Tongue (tissue), 2 donors: Measurements from ENCODE around the gene BAIAP2. TPM values are rescaled to one million over a fixed set of nuclear protein-coding genes. Genes with fewer than 3 reads are reported as not detected.

ENCODE experiments used
- DNase-seq: peaks from one replicate; pipeline ENCODE4 v3.0.0-alpha.2; 2015
- total RNA-seq: library from RNA; depleted of rRNA; stranded (reverse); fragments of >200 nt; gene quantifications from one replicate; pipeline ENCODE4 v1.2.3, GENCODE V29; 2014

BAIAP2 gene
- total RNA-seq, 1 donor from 2014 or later, result 73.9 TPM

DNA sequence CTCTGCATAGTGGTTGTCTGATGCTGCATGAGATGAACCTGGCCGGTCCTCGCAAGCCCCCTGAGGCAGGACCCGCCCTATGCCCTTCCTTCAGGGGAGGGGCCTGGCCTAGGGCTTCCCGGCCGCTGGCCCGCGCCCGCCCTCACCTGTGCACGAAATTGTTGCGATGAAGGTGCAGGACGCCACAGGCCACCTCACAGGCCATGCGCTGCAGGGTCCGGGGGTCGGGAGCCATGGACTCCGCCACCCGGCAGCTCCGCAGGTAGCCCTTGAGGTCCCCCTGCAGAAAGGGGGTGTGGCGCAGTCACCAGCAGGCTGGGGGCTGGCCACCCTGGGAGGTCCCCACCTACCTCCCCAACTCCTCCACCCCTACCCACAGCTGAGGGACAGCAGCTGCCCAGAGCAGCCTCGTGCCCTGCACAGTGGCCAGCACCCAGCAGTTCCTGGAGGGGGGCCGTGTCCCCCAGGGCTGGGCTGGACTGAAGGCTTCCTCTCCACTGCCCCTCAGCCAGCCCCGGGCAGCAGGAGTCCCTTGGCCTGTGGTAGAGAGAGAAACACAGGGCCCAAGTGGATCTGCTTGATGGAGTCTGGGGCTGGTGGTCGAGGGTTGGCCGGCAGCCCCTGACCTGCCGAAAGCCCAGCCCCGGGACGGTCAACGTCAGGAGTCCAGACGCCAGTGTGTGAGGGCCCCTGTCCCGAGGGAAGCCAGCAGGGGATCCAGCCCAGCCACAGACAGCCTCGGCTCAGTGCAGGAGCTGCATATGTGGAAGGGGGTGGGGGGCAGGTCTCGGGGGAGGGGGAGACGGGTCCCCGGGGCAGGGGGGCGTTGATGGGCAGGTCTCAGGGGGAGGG, 91.6 kb downstream of the BAIAP2 start:
- no peak for DNase-seq

DNA sequence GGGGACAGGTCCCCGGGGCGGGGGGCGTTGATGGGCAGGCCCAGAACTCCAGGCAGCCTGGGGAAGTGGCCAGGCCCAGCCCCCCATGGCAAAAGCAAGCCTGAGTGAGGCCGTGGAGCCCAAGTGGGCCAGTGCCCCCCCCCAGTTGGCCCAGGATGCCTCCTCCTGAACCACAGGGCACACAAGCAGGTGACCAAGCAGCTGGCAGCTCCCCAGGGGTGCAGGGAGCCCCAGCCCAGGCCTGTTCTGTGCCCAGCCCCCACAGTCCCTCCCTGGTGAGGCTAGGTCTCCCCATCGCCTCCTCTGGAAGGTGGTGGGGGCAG, 92.1 kb downstream of the BAIAP2 start:
- no peak for DNase-seq

DNA sequence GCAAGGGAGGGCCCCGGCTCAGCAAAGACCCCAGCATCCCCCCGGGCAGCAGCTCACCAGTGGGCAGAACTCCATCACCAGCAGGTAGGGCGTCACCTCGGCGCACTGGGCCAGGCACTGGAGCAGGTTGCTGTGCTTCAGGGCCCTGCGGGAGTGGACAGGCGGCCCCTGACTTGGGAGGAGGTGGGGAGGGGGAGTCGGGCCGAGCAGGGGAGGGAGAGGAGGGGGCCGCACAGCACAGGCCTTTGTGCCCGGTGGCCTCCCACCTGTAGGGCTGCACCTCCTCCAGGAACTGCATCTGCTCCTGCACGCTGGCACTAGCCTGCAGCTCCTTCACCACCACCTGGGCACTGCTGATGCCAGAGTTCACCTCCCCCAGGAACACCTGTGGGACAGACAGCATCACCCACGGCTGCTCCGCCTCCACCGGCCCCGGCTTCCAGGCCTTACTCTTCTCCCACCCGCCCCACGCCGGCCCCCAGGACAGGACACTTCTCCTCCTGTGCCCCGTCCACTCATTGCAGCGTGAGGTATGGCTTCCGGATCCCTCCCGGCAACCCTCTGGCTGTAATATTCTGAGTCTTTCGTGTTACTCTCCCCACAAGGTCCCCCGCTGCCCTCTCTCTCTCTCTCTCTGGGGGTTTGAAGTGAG, 92.7 kb downstream of the BAIAP2 start:
- DNase-seq, result no peak

DNA sequence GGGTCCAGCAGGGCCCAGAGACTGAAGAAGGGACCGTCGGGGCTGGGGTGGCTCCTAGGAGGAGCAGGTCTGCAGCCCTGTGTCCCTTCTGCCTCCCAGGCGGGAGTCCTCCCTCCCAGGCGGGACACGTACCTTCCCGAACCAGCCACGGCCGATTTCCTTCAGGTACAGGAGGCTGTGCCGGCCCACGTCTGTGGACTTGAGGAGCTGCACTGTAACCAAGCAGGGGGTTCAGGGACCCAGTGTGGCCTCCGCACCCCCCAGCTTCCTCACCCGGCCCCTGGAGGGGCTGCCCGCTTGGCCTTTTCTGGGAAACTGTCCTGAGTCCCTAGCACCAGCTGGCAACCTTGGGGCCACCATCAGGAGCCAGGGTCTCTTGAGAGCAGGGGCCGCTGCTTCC, 93.4 kb downstream of the BAIAP2 start:
- DNase-seq, result no peak

DNA sequence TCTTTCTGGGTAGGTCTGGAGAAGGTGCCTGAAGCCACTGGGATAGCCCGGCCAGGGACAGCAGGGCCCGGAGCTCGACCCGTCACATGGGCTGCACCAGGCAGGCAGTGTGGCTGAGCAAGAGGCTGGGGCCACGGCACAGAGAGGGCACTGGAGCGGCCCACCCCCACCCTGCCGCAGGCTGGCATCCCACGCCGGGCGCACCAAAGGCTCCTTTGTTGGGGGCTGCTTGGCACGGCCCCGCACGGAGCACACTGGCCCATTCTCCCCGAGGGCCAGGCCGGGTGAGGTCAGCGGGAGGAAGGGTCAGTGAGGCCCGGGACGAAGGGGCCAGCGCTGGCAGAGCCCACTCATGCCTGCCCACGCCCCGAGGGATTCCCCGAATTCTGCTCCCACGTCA, 93.8 kb downstream of the BAIAP2 start:
- DNase-seq, result no peak

DNA sequence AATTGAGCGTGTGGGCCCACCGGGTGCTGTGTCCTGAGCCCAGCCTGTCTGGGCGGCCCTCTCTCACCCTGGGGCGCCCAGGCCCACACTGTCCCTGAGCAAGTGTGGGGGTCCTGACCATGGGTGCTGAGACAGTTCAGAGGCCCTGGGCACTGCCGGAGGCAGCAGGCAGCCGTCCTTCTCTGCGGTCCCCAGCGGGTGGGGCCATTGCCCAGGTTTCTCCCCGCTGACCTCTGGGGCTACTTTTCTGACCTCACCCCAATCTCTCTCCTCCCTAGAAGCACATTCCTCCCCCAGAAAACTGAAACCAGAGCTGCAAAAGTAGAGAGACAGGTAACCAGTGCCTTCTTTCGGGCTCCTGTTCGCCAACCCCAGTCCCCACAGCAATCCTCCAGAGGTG, 94.3 kb downstream of the BAIAP2 start:
- no peak for DNase-seq

DNA sequence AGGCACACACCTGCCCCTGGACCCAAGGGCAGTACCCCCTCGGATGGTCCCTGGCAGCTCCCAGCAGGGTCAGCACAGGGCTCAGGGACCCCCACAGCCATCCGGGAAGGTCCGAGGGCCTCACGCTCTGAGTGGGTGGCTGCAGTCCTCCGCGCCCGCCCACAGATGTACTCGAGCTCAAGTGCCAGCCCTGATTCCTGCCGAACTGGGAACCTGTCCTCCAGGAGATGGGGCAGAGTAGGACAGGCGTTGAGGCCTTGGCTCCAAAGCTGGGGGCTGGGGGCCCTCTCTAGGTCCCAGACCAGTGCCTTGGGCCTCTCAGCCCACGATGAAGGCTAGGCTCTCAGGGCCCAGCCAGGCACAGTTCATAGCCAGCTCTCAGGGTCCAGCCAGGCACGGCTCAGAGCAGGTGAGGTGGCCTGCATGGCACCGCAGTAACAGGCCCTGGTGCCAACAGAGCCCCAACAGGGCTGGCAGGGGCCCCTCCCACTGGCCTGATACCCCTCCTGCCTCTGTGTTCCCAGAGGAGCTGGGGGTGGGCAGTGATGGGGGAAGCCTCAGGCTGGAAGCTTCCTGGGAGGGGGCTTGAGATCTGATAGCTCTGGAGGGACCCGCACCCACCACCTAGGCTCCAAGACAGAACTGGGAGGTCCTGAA, 94.9 kb downstream of the BAIAP2 start:
- no peak for DNase-seq

DNA sequence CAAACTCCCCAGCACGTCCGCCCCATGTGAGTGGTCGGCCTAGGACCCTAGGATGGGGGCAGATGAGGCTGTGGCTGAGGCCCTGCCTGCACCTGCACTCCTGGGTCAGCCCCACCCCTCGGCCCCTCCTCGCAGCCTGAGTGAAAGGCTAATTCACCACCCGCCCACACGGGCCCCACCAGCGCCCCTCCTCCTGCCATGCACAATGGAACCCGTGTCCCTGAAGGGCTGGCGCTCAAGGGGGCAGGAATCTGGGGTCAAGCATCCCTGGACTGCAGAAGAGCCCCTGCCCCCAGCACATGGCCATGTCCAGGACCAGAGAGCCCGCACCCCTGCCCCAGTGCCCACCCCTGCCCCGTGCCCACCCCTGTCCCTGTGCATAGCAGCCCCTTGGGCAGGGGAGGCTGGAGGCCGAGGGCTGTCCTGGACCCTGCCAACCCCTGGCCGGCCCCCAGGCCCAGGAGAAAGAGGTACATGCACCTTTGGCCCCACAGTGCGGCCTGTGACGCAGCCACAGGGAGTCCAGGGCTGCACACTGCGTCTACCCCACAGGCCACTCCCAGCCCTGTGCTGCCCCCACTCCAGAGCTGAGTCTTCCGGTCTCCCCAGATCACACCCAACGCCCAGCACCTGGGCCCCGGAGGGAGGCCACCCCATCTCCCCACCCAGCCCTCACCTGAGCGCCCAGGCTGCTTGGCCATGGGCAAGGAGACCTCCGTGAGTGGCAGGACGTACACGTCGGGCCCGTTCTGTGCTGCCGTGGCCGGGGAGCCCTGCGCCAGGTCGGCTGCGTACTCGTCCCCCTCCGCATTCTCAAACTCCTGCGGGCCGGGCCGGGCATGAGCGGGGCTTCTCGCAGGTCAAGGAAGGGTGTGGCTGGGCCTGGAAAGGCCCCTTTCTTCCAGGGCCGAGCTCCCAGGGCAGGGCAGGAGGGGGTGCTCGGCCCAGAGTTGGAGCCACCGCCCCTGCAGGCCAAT, 95.7 kb downstream of the BAIAP2 start:
- no peak for DNase-seq

DNA sequence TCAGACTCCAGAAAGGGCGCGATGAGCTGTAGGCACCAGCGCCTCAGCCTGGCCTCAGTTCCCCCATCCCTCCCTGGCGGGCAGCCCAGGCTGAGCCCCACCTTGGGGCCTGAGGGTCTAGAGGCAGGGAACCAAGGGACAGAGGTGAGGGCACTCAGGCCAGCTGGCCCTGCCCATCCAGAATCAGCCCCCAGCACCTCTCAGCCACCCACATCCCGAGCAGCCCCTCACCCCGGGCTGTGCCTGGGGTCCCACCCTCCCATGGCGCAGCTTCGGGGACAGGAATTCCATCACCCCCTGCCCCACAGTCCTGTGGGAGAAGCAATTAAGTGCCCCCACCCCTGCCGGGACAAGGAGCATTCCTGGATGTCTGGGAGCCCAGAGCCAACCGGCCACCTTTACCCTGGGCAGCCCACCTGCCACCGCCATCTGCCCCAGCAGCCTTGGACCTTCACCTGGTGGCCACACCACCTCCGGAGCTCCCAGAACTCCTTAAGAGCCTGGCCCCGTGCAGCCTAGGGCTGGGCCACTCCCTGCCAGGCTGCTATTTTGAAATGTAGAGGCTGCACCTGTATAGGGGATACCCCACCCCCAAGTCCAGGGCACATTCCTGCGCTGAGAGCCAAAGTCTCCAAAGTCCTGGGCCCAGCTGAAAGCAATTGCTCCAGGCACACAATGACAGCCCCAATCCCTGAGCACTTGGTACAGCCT, 96.7 kb downstream of the BAIAP2 start:
- DNase-seq, result no peak

DNA sequence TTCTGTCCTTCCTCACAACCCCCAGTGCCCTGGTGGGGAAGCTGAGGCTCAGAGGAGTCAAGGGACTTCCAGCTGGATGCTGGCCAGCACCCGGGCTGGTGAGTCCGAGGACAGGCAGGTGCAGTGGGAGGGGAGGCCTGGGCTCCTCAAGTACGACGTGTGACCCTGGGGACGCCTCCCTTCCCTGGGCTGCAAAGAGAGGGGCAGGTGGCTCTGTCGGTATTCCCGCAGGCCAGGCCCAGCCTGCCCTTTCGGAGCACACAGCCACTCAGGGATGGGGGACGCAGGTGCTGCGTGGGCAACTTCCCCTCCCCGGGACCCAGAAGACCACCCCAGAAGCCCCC, 97.2 kb downstream of the BAIAP2 start:
- no peak for DNase-seq

DNA sequence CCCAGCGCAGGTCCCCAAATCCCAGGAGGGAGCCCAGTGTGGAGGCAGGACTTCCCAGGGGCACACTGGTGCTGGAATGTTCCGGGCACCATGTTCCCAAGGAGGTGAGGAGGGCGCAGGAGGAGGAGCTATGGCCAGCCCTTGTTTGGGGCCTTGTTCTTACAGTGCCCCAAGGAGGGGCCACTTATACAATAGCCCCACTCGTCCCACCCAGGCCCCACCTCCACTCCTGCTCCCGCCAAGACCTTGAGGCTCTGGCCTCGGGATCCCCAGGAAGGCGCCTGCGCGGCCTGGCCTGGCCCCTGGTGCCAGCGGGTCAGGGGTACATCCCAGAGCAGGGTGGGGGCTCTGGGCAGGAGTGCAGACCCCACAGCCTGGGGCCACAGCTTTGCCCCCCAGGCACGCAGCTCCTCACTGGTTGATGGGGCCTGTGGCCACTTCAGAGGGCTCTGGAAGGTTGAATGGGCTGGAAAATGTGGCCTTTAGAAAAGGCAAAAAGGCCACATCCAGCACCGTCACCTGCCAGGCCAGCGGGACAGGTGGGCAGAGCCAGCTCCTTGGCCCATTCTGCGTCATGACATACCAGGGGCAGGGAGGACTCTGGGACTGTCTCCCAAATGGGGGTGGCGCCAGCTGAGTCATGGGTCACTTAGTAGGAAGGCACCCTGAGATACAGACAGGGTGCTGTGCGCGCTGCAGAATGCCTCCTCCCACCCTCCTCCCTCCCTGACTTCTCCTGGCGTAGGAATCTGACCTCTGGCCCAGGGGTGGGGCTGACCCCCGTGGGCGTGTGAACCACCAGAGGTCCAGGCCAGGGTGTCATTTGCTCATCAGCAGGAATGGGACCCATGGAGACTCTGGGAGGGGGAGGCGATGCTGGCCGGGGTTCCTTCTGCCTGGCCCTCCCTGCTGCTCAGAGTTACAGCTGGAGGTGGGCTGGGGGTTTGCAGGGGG, 98.1 kb downstream of the BAIAP2 start:
- no peak for DNase-seq

DNA sequence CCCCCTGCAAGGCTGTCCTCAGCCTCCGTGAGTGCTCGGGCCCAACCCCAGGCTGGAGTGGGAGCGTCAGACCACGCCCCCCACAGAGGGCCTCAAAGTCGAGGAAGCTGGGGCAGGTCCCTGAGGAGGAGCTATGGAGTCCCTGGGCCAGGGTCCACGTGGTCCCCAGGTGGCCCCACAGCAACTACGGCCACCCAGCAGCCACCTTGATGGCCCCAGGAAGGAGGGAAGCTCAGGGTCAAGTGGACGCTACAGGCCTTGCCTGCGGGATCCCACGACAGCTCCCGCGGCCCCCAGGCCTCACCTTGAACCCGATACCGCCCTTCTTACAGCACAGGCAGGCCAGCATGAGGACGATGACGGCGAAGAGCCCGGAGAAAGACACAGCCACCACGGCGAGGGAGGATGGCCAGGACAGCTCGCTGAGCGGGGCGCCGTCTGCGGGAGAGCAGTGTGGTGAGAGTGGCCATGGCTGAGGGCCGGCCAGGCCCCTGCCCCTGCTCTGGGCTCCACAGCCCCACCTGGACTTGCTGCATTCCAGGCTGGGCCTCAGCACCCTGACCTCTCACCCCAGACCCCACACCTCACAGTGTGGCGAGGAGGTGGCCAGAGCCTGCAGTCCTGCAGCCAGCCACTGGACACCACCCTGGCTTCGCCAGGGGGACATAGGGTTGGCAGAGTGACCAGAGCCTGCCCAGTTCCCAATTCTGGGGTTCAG, 99.3 kb downstream of the BAIAP2 start:
- no peak for DNase-seq

DNA sequence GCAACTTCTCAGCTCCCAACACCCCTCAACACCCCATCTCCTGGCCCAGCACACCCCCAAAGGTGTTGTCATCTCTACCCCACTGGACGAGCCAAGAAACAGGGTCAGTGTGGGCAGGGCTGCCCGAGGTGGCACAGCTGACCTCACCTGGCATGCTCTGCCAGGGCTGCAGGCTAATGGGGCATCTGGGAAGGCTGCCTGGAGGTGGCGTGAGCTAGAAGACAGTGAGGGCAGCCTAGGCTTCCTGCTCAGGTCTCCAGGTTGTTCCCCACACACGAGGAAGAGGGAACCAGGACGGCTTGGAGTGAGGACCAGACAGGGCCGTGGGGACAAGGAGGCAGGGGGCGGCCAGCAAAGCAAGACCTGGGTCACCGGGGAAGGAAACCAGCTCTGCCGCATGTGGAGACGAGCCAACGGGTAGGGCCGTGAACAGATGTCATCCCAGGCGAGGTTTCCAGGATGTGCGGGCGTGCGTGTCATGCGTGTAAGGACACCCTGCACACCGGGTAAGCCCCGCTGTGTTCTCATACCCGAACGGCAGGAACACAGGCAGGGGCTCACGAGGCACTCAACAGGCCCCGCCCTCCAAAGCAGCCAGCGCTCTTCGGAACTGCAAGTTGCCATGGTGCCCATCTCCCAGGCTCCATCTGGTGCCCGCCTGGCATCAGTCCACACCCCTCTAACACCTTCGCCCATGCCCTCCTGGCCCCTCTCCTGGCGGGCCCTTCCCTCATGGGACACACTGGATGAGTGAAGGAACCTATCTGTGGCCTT, 100.7 kb downstream of the BAIAP2 start:
- DNase-seq, result peak; percentile 50

DNA sequence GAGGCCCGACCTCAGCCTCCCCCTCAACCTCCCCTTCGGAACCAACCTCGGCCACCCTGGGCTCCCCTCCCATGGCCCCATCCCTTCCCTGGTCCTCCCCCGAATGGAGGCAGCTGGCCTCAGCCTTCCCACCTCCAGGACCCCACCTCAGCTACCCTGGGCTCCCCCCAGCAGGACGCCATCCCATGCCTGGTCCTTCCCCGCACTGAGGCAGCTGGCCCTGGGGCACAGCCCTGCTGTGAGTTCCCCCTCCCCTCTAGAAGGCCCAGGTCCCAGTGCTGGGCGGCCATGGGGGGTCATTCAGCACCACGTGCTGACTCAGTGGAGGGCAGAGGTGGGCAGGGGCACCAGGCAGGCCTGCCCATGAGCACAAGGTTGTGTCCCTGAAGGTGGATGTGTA, 101.4 kb downstream of the BAIAP2 start:
- DNase-seq, result no peak

DNA sequence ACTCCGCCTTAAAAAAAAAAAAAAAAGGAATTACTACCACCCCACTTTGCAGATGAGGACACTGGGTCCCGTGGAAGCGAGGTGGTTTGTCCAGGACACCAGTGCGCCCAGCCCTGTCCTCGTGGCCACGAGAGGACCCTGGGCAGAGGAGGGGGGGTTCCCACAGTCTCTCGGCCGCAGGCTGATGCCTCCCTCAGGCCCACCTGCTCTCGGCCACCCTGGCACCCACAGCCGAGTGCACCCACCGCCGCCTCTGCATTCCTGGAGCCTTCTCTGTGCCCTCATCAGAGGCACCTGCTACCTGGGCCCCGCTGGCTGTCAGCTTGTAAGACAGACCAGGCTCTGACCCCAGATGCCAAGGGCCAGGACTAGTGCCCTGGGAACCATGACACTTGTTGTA, 102.3 kb downstream of the BAIAP2 start:
- no peak for DNase-seq

DNA sequence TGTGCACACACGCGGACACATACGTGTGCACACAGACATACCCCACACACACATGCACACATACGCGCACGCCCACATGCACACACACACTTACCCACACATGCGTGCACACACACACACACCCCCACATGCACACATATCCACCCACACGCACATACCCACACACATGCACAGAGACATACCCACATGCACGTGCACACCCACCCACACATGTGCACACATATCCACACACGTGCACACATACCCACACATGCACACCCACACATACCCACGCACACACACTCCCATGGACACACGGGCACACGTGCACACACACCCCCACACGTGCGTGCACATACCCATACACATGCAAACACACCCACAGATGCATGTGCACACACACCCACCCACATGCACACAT, 103.1 kb downstream of the BAIAP2 start:
- DNase-seq, result no peak

DNA sequence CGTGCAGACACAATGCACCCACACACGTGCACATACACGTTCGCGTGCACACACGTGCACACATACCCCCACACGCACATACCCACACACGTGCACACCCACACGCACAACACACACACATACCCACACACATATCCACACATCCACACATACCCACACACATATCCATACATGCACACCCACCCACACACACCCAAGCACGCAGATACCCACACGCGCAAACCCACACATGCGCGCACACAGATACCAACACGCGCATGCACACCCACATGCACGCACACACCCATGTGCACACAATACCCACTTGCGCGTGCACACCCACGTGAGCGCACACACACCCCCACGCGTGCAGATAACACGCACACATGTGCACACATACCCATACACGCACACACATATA, 103.5 kb downstream of the BAIAP2 start:
- DNase-seq, result no peak

DNA sequence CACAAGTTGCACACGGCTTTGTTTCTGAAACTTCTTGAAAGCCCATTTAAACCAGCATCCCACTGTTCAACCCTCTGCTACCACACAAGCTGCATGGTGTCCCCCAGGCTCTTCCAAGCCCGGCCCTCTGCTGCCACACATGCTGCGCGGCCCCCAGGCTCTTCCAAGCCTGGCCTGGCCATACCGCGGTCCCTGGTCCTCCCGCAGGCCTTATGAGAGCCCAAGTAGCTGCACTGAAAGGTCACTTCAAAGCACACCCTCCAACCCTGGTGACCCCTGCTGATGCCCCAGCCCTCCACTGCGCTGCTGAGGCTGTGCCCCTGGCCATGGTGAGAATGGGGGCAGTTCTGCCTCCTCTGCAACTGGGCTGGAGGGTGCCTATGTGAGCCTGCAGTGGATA, 104.5 kb downstream of the BAIAP2 start:
- DNase-seq, result no peak

DNA sequence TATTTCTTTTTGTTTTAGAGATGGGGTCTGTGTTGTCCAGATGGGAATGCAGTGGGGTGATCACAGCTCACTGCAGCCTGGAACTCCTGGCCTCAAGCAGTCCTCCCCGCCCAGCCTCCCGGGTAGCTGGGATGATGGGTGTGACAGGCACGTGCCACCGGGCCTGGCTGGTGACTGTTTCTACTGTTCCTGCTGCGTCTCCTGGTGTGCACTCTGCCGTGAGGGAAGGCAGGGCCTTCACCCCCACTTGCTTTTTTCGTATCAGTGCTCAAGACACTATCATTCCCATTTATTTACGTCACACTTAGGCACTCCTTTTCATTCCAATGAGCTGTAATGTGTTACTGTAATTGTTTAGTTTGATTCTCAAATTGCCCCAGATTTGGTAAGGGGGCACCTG, 105.1 kb downstream of the BAIAP2 start:
- no peak for DNase-seq
